D721Med (cell line): ENCODE data around the gene PRR16.

ENCODE experiments used
- DNase-seq: peaks from one replicate; pipeline ENCODE4 v3.0.0; 2011; ENCODE audit warnings: low spot score; ENCODE audit not compliant: insufficient read length
- FAIRE-seq: peaks from 2 replicates; lab custom pipeline; 2011; peaks lifted over from hg19 to GRCh38; lab: Jason Lieb, UNC
- CTCF ChIP-seq: IDR thresholded peaks from 2 replicates; pipeline ENCODE4 v1.5.1; 2012; ENCODE audit warnings: mild to moderate bottlenecking, control low read depth; ENCODE audit not compliant: insufficient read depth; ENCODE audit errors: missing control alignments

The PRR16 gene

GRCh38 chr5:120655828-120656435 is 191.8 kb downstream of the PRR16 start:
- TF ChIP-seq CTCF, result peak; percentile 58
- FAIRE-seq, result peak; percentile 71
- no peak for DNase-seq

- FAIRE-seq (no peak), DNase-seq (no peak)
- TF ChIP-seq CTCF, result no peak
Measured at GRCh38 chr5:120657104-120657503, 193.0 kb downstream of the PRR16 start.

- FAIRE-seq (no peak), DNase-seq (no peak)
- TF ChIP-seq CTCF, result no peak
Measured at GRCh38 chr5:120677481-120677880, 213.4 kb downstream of the PRR16 start.

GRCh38 chr5:120678279-120678678 is 214.2 kb downstream of the PRR16 start:
- no peak for TF ChIP-seq CTCF
- DNase-seq (no peak), FAIRE-seq (no peak)

GRCh38 chr5:120682851-120683250 is 218.8 kb downstream of the PRR16 start:
- DNase-seq, result no peak
- no peak for TF ChIP-seq CTCF
- FAIRE-seq, result no peak

- FAIRE-seq (no peak), DNase-seq (no peak)
- no peak for TF ChIP-seq CTCF
Measured at GRCh38 chr5:120683580-120683979, 219.5 kb downstream of the PRR16 start.

GRCh38 chr5:120684213-120684612 is 220.1 kb downstream of the PRR16 start:
- DNase-seq (no peak), FAIRE-seq (no peak)
- no peak for TF ChIP-seq CTCF
